Breast epithelium (tissue), 3 donors: ENCODE measurements around the gene AMIGO3.
"Not testable (repeated sequence)": the region's sequence is repeated elsewhere in the genome, so short reads cannot be mapped to it uniquely, and the experiment has no call there.

Experiments
- CTCF ChIP-seq, 3 donors: fragments of 450-650 bp; IDR thresholded peaks; one replicate each; pipeline ENCODE4 v1.5.1; 2016 to 2017; ENCODE audit warnings: antibody characterized with exemption in 3 of 3, mild to moderate bottlenecking in 3 of 3, moderate library complexity in 3 of 3
- POLR2A ChIP-seq: fragments of 450-650 bp; IDR thresholded peaks from one replicate; pipeline ENCODE4 v1.6.1; 2016; ENCODE audit warnings: antibody characterized with exemption, mild to moderate bottlenecking, moderate library complexity

- TF ChIP-seq CTCF (IDR thresholded peaks at IDR 0.05); POLR2A: not testable (repeated sequence)
Observed at GRCh38 chr3:49688338-49689045, 31.0 kb downstream of the AMIGO3 start.
